HG03378 (cell line): ENCODE measurements around the gene TRIM4.
"Not testable (repeated sequence)": the region's sequence is repeated elsewhere in the genome, so short reads cannot be mapped to it uniquely, and the experiment has no call there.

Experiments used
- ATAC-seq: cut with Tn5 transposase; IDR thresholded peaks from one replicate; pipeline ENCODE4 v1.9.1; 2021; ENCODE audit warnings: mild to moderate bottlenecking, moderate library complexity; ENCODE audit not compliant: unreplicated experiment

Gene TRIM4, protein sequence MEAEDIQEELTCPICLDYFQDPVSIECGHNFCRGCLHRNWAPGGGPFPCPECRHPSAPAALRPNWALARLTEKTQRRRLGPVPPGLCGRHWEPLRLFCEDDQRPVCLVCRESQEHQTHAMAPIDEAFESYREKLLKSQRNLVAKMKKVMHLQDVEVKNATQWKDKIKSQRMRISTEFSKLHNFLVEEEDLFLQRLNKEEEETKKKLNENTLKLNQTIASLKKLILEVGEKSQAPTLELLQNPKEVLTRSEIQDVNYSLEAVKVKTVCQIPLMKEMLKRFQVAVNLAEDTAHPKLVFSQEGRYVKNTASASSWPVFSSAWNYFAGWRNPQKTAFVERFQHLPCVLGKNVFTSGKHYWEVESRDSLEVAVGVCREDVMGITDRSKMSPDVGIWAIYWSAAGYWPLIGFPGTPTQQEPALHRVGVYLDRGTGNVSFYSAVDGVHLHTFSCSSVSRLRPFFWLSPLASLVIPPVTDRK

GRCh38 chr7:99918959-99919813 lies at the start of gene TRIM4:
Gene TRIM4, minus strand, starts transcription at chr7:99919530. Its CDS starts 129 bp downstream, at chr7:99919401.
- peak; percentile 84 for ATAC-seq

- ATAC-seq = no peak
Observed at GRCh38 chr7:99958564-99959227, 39.4 kb upstream of the TRIM4 start.

GRCh38 chr7:99955247-99955646 lies 35.9 kb upstream of the TRIM4 start:
- no peak for ATAC-seq

DNA sequence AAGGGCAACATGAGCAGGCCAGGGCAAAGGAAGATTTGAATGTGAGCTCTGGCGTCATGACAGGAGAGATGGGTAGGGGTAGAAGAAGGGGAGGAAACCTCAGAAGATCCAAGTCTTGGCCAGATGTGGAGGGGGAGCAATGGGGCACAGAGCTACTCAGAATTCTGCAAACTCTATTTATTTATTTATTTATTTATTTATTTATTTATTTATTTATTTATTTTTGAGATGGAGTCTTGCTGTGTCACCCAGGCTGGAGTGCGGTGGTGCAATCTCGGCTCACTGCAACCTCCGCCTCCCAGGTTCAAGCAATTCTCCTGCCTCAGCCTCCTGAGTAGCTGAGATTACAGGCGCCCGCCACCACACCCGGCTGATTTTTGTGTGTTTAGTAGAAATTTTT lies 35.3 kb upstream of the TRIM4 start:
- ATAC-seq = not testable (repeated sequence)

GRCh38 chr7:99953649-99954048 lies 34.3 kb upstream of the TRIM4 start:
- no peak for ATAC-seq

DNA sequence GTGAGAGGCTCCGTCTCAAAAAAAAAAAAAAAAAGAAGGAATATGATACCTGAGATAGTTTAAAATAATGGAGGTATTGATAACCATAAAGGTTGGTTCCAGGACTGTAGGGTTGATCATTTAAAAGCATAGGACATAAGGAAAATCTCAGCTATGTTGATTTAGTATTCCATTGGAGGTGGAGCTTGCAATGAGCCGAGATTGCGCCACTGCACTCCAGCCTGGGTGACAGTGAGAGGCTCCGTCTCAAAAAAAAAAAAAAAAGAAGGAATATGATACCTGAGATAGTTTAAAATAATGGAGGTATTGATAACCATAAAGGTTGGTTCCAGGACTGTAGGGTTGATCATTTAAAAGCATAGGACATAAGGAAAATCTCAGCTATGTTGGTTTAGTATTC lies 33.3 kb upstream of the TRIM4 start:
- ATAC-seq = not testable (repeated sequence)

GRCh38 chr7:99950819-99951218 lies 31.5 kb upstream of the TRIM4 start:
- not testable (repeated sequence) for ATAC-seq

DNA sequence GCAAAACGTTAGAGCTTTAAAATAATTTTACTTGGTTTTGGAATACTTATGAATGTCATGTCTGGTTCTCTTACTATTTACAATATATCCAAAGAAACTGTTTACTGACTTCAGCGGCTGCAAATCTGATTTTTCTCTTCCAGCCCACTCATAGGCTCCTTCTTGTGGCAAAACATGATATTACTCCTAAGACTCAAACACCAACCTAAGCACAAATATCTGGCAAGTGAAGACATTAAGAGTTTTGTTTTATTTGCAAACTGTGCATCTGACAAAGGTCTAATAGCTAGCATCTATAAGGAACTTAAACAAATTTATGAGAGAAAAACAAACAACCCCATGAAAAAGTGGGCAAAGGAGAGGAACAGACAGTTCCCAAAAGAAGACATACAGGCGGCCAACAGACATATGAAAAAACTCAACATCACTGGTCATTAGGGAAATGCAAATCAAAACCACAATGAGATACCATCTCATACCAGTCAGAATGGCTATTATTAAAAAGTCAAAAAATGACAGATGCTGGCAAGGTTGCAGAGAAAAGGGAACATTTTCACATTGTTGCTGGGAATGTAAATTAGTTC lies 30.4 kb upstream of the TRIM4 start:
- ATAC-seq = no peak

GRCh38 chr7:99947608-99948007 lies 28.3 kb upstream of the TRIM4 start:
- ATAC-seq = no peak

- ATAC-seq = no peak
Observed at GRCh38 chr7:99944497-99945070, 25.3 kb upstream of the TRIM4 start.

DNA sequence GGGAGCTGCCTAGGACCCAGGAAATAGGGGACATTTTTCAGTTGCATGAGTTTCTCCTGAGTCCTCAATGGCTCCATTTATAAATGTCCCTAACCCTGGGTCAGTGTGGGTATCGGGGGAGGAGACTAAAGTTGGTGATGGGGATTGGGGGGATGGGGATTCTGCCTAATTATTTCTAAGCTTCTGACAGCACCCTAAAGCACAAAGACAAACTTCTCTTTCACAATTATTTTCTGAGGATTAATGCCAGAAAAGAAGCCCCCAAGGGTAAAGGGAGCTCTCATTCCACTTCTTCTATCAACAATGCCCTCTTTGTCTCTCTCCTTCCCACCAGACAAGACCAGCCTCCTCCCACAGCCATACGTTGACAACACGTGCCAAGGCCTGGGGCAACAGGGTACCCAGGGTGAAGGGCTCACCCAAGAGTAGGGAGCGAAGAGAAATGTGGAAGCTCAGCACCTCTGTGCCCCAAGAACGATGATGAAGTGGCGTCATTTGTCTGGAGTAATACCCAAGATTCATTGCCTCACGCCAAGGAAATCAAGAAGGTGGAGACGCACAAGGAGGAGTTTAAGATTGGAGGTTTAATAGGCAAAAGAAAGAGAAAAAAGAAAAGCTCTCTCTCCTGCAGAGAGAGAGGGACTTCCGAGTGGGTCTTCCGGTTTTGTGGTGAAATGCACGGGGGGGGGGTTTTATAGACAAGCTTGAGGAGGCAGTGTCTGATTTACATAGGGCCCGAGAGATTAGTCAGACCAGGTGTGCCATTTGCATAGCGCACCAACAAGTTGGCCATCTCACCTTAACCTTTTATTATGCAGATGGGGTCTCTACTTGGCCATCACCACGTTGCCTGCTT lies 24.5 kb upstream of the TRIM4 start:
- ATAC-seq = no peak

GRCh38 chr7:99938296-99938695 lies 19.0 kb upstream of the TRIM4 start:
- ATAC-seq = no peak

DNA sequence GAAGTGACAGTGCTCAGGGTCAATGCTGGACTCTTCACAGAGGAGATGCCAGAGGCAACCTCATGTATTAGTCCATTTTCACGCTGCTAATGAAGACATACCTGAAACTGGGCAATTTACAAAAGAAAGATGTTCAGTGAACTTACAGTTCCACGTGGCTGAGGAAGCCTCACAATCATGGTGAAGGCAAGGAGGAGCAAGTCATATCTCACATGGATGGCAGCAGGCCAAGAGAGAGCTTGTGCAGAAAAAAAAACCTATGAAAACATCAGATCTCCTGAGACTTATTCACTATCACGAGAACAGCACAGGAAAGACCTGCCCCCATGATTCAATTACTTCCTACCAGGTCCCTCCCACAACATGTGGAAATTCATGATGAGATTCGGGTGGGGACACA lies 15.7 kb upstream of the TRIM4 start:
- ATAC-seq = not testable (repeated sequence)

- ATAC-seq = no peak
Observed at GRCh38 chr7:99930376-99930775, 11.0 kb upstream of the TRIM4 start.

DNA sequence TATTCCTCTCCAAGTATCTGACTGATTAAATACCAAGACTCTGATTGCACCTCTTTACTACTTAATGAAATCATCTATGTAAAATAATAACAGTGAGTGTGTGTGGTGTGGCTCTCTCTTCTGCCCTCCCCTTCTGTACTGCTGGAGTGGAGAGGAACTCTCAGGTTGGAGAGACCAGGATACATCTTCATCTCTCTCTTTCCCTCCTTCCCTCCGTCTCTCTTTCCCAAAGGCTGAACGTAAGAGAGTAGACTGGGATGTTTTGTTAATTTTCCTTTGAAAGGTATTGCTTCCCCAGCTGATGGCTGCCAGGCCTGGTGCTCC lies 10.4 kb upstream of the TRIM4 start:
- ATAC-seq = no peak

- no peak for ATAC-seq
Observed at GRCh38 chr7:99928994-99929729, 9.8 kb upstream of the TRIM4 start, which contains the start of gene GJC3. Gene GJC3, minus strand, starts transcription at chr7:99929620. Its CDS starts 0 bp downstream, at chr7:99929620.

- ATAC-seq = no peak
Observed at GRCh38 chr7:99928188-99928587, 8.9 kb upstream of the TRIM4 start.

GRCh38 chr7:99927536-99927935 lies 8.2 kb upstream of the TRIM4 start:
- no peak for ATAC-seq

DNA sequence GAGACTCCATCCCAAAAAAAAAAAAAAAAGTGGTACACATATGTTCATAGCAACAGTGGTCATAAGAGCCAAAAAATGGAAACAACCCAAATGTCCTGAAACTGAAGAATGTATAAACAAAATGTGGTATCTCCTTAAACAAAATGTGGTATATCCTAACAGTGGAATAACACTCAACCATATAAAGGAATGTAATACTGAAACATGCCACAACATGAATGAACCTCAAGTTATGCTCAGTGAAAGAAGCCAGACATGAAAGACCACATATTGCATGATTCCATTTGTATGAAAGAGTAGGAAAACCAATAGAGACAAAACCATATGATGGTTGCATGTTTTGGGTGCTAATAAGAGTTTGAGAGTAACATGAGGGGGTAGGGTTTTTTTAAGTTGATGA lies 7.0 kb upstream of the TRIM4 start:
- no peak for ATAC-seq
